Measurements from ENCODE around the gene ARL3.
"Not testable (repeated sequence)": the region's sequence is repeated elsewhere in the genome, so short reads cannot be mapped to it uniquely, and the experiment has no call there.

ARL3 gene

GRCh38 chr10:102731222-102731800, 17.1 kb upstream of the ARL3 start:
- Histone ChIP-seq H3K36me3 (ENCODE audit: insufficient read depth, low read depth, low read length) (peaks cover 87% of the 10 kb centered on the region), H3K4me3 (ENCODE audit: low read length) (no peak overlapping the region), H3K9me3 (ENCODE audit: insufficient read depth, low read depth, low read length) (no peaks in the 10 kb centered on the region), H3K4me1 (ENCODE audit: insufficient read depth, low read length) (no peaks in the 10 kb centered on the region), H3K27ac (ENCODE audit: low read length) (no peak overlapping the region), H3K9ac (ENCODE audit: low read depth, low read length) (no peak overlapping the region), H3K27me3 (ENCODE audit: insufficient read depth, low read length) (no peaks in the 10 kb centered on the region)

GRCh38 chr10:102729029-102730026, 15.1 kb upstream of the ARL3 start:
- H3K4me1 ChIP-seq (ENCODE audit: insufficient read depth, low read length), result no peaks in the 10 kb centered on the region
- H3K27me3 ChIP-seq (ENCODE audit: insufficient read depth, low read length), result no peaks in the 10 kb centered on the region
- no peak overlapping the region for H3K27ac ChIP-seq (ENCODE audit: low read length)
- peaks cover 83% of the 10 kb centered on the region for H3K36me3 ChIP-seq (ENCODE audit: insufficient read depth, low read depth, low read length)
- H3K9me3 ChIP-seq (ENCODE audit: insufficient read depth, low read depth, low read length), result no peaks in the 10 kb centered on the region
- no peak overlapping the region for H3K9ac ChIP-seq (ENCODE audit: low read depth, low read length)
- no peak overlapping the region for H3K4me3 ChIP-seq (ENCODE audit: low read length)

- no peak overlapping the region for H3K27ac ChIP-seq (ENCODE audit: low read length)
- H3K9ac ChIP-seq (ENCODE audit: low read depth, low read length), result no peak overlapping the region
- H3K27me3 ChIP-seq (ENCODE audit: insufficient read depth, low read length), result no peaks in the 10 kb centered on the region
- peaks cover 75% of the 10 kb centered on the region for H3K36me3 ChIP-seq (ENCODE audit: insufficient read depth, low read depth, low read length)
- H3K4me3 ChIP-seq (ENCODE audit: low read length), result no peak overlapping the region
- H3K9me3 ChIP-seq (ENCODE audit: insufficient read depth, low read depth, low read length), result no peaks in the 10 kb centered on the region
- H3K4me1 ChIP-seq (ENCODE audit: insufficient read depth, low read length), result no peaks in the 10 kb centered on the region
Observed at GRCh38 chr10:102727037-102727818, 13.0 kb upstream of the ARL3 start.

- Histone ChIP-seq H3K4me1 (ENCODE audit: insufficient read depth, low read length) (no peaks in the 10 kb centered on the region), H3K36me3 (ENCODE audit: insufficient read depth, low read depth, low read length) (peaks cover 72% of the 10 kb centered on the region), H3K9me3 (ENCODE audit: insufficient read depth, low read depth, low read length) (no peaks in the 10 kb centered on the region), H3K4me3 (ENCODE audit: low read length) (no peak overlapping the region), H3K27ac (ENCODE audit: low read length) (no peak overlapping the region), H3K9ac (ENCODE audit: low read depth, low read length) (no peak overlapping the region), H3K27me3 (ENCODE audit: insufficient read depth, low read length) (no peaks in the 10 kb centered on the region)
Observed at GRCh38 chr10:102726274-102726673, 12.1 kb upstream of the ARL3 start.

GRCh38 chr10:102723989-102724388, 9.8 kb upstream of the ARL3 start:
- H3K27ac ChIP-seq (ENCODE audit: low read length), result no peak overlapping the region
- H3K9ac ChIP-seq (ENCODE audit: low read depth, low read length), result no peak overlapping the region
- H3K27me3 ChIP-seq (ENCODE audit: insufficient read depth, low read length), result no peaks in the 10 kb centered on the region
- H3K4me1 ChIP-seq (ENCODE audit: insufficient read depth, low read length), result no peaks in the 10 kb centered on the region
- peaks cover 59% of the 10 kb centered on the region for H3K36me3 ChIP-seq (ENCODE audit: insufficient read depth, low read depth, low read length)
- no peak overlapping the region for H3K4me3 ChIP-seq (ENCODE audit: low read length)
- H3K9me3 ChIP-seq (ENCODE audit: insufficient read depth, low read depth, low read length), result no peaks in the 10 kb centered on the region

GRCh38 chr10:102721954-102722353, 7.8 kb upstream of the ARL3 start:
- Histone ChIP-seq H3K27me3 (ENCODE audit: insufficient read depth, low read length) (no peaks in the 10 kb centered on the region), H3K9ac (ENCODE audit: low read depth, low read length) (no peak overlapping the region), H3K4me3 (ENCODE audit: low read length) (no peak overlapping the region), H3K27ac (ENCODE audit: low read length) (no peak overlapping the region), H3K4me1 (ENCODE audit: insufficient read depth, low read length) (peaks cover 10% of the 10 kb centered on the region), H3K36me3 (ENCODE audit: insufficient read depth, low read depth, low read length) (peaks cover 57% of the 10 kb centered on the region), H3K9me3 (ENCODE audit: insufficient read depth, low read depth, low read length) (no peaks in the 10 kb centered on the region)

- Histone ChIP-seq H3K4me1 (ENCODE audit: insufficient read depth, low read length) (peaks cover 15% of the 10 kb centered on the region), H3K9me3 (ENCODE audit: insufficient read depth, low read depth, low read length) (no peaks in the 10 kb centered on the region), H3K27ac (ENCODE audit: low read length) (no peak overlapping the region), H3K27me3 (ENCODE audit: insufficient read depth, low read length) (no peaks in the 10 kb centered on the region), H3K36me3 (ENCODE audit: insufficient read depth, low read depth, low read length) (peaks cover 56% of the 10 kb centered on the region), H3K4me3 (ENCODE audit: low read length) (no peak overlapping the region), H3K9ac (ENCODE audit: low read depth, low read length) (no peak overlapping the region)
Observed at GRCh38 chr10:102720775-102721301, 6.6 kb upstream of the ARL3 start.

- H3K4me3 ChIP-seq (ENCODE audit: low read length), result no peak overlapping the region
- no peak overlapping the region for H3K27ac ChIP-seq (ENCODE audit: low read length)
- no peaks in the 10 kb centered on the region for H3K27me3 ChIP-seq (ENCODE audit: insufficient read depth, low read length)
- H3K4me1 ChIP-seq (ENCODE audit: insufficient read depth, low read length), result peaks cover 20% of the 10 kb centered on the region
- H3K9me3 ChIP-seq (ENCODE audit: insufficient read depth, low read depth, low read length), result no peaks in the 10 kb centered on the region
- H3K36me3 ChIP-seq (ENCODE audit: insufficient read depth, low read depth, low read length), result peaks cover 55% of the 10 kb centered on the region
- no peak overlapping the region for H3K9ac ChIP-seq (ENCODE audit: low read depth, low read length)
Observed at GRCh38 chr10:102720337-102720736, 6.1 kb upstream of the ARL3 start.

GRCh38 chr10:102718220-102718619, 4.0 kb upstream of the ARL3 start:
- H3K4me1 ChIP-seq (ENCODE audit: insufficient read depth, low read length), result peaks cover 20% of the 10 kb centered on the region
- H3K9ac ChIP-seq (ENCODE audit: low read depth, low read length), result peak overlapping the region; percentile 46; the same call in 1 of the 2 replicates
- peaks cover 37% of the 10 kb centered on the region for H3K36me3 ChIP-seq (ENCODE audit: insufficient read depth, low read depth, low read length)
- H3K9me3 ChIP-seq (ENCODE audit: insufficient read depth, low read depth, low read length), result no peaks in the 10 kb centered on the region
- peak overlapping the region; percentile 40 for H3K4me3 ChIP-seq (ENCODE audit: low read length)
- no peaks in the 10 kb centered on the region for H3K27me3 ChIP-seq (ENCODE audit: insufficient read depth, low read length)
- no peak overlapping the region for H3K27ac ChIP-seq (ENCODE audit: low read length)

GRCh38 chr10:102716900-102717565, 2.8 kb upstream of the ARL3 start:
- H3K27ac ChIP-seq (ENCODE audit: low read length); H3K4me3 ChIP-seq (ENCODE audit: low read length); H3K27me3 ChIP-seq (ENCODE audit: insufficient read depth, low read length); H3K9ac ChIP-seq (ENCODE audit: low read depth, low read length); H3K9me3 ChIP-seq (ENCODE audit: insufficient read depth, low read depth, low read length): not testable (repeated sequence)
- H3K36me3 ChIP-seq (ENCODE audit: insufficient read depth, low read depth, low read length), result peaks cover 34% of the 10 kb centered on the region
- peaks cover 24% of the 10 kb centered on the region for H3K4me1 ChIP-seq (ENCODE audit: insufficient read depth, low read length)

GRCh38 chr10:102715880-102716279, 1.7 kb upstream of the ARL3 start:
- peak overlapping the region; percentile 92 for H3K9ac ChIP-seq (ENCODE audit: low read depth, low read length)

More at GRCh38 chr10:102715880-102716279, 1.7 kb upstream of the ARL3 start:
- peak overlapping the region; percentile 87 for H3K4me3 ChIP-seq (ENCODE audit: low read length)
- H3K9me3 ChIP-seq (ENCODE audit: insufficient read depth, low read depth, low read length), result no peaks in the 10 kb centered on the region
- H3K36me3 ChIP-seq (ENCODE audit: insufficient read depth, low read depth, low read length), result peaks cover 30% of the 10 kb centered on the region
- no peak overlapping the region for H3K27ac ChIP-seq (ENCODE audit: low read length)
- no peaks in the 10 kb centered on the region for H3K27me3 ChIP-seq (ENCODE audit: insufficient read depth, low read length)
- peaks cover 24% of the 10 kb centered on the region for H3K4me1 ChIP-seq (ENCODE audit: insufficient read depth, low read length)
